WTC11 (cell line): ENCODE results near the gene HDAC5. TPM values are rescaled to one million over a fixed set of nuclear protein-coding genes. Genes with fewer than 3 reads are reported as not detected.

Experiments used
- AFF4 ChIP-seq: sonication (generic); formaldehyde crosslinking; IDR thresholded peaks from 2 replicates; pipeline ENCODE4 v1.8.1; 2023; ENCODE audit warnings: mild to moderate bottlenecking, missing genetic modification reagents, borderline replicate concordance
- CREM ChIP-seq: sonication (generic); formaldehyde crosslinking; IDR thresholded peaks from 2 replicates; pipeline ENCODE4 v1.8.1; 2022; ENCODE audit warnings: mild to moderate bottlenecking, missing genetic modification reagents, moderate library complexity
- FOXJ3 ChIP-seq: sonication (generic); formaldehyde crosslinking; IDR thresholded peaks from 2 replicates; pipeline ENCODE4 v1.9.0; 2021; ENCODE audit warnings: missing genetic modification reagents, mild to moderate bottlenecking, borderline replicate concordance
- GTF2I ChIP-seq: fragments of 250-450 bp; sonication (Bioruptor Pico); conservative IDR thresholded peaks from 2 replicates; pipeline ENCODE4 v1.4.0; 2021; ENCODE audit warnings: mild to moderate bottlenecking
- NFE2L1 ChIP-seq: sonication (generic); formaldehyde crosslinking; IDR thresholded peaks from 2 replicates; pipeline ENCODE4 v1.8.1; 2023; ENCODE audit warnings: missing genetic modification reagents
- OVOL2 ChIP-seq: fragments of 250-450 bp; sonication (Bioruptor Pico); IDR thresholded peaks from 2 replicates; pipeline ENCODE4 v1.9.0; 2021; ENCODE audit warnings: mild to moderate bottlenecking, borderline replicate concordance
- SMAD3 ChIP-seq: sonication (generic); formaldehyde crosslinking; IDR thresholded peaks from 2 replicates; pipeline ENCODE4 v1.8.0; 2022; ENCODE audit warnings: missing genetic modification reagents, mild to moderate bottlenecking, borderline replicate concordance
- USF2 ChIP-seq: sonication (generic); formaldehyde crosslinking; IDR thresholded peaks from 2 replicates; pipeline ENCODE4 v1.8.1; 2023; ENCODE audit warnings: mild to moderate bottlenecking, missing genetic modification reagents, moderate library complexity
- ZNF138 ChIP-seq: sonication (generic); formaldehyde crosslinking; conservative IDR thresholded peaks from 2 replicates; pipeline ENCODE4 v1.8.1; 2022; ENCODE audit warnings: mild to moderate bottlenecking, moderate library complexity, missing genetic modification reagents
- ZNF263 ChIP-seq: sonication (generic); formaldehyde crosslinking; IDR thresholded peaks from 2 replicates; pipeline ENCODE4 v1.8.1; 2022; ENCODE audit warnings: low read depth, mild to moderate bottlenecking, moderate library complexity, missing genetic modification reagents
- ZNF396 ChIP-seq: fragments of 250-450 bp; sonication (Bioruptor Pico); IDR thresholded peaks from 2 replicates; pipeline ENCODE4 v1.8.0; 2021; ENCODE audit warnings: mild to moderate bottlenecking, moderate library complexity, borderline replicate concordance
- ZNF416 ChIP-seq: fragments of 250-450 bp; sonication (Bioruptor Pico); IDR thresholded peaks from 2 replicates; pipeline ENCODE4 v1.9.0; 2021; ENCODE audit warnings: mild to moderate bottlenecking, inconsistent platforms
- total RNA-seq: library from RNA; stranded (reverse); gene quantifications from 3 replicates; pipeline ENCODE4 v1.2.3, GENCODE V29; 2021
- TF ChIP-seq, protein P1 (sequence below): sonication (generic); formaldehyde crosslinking; IDR thresholded peaks from 2 replicates; pipeline ENCODE4 v1.8.1; 2023; ENCODE audit warnings: mild to moderate bottlenecking, missing genetic modification reagents
- TF ChIP-seq, protein P2 (sequence below): fragments of 250-450 bp; sonication (Bioruptor Pico); IDR thresholded peaks from 2 replicates; pipeline ENCODE4 v1.9.0; 2021; ENCODE audit warnings: moderate library complexity, mild to moderate bottlenecking, inconsistent platforms, borderline replicate concordance
- TF ChIP-seq, protein P3 (sequence below): sonication (generic); formaldehyde crosslinking; conservative IDR thresholded peaks from 2 replicates; pipeline ENCODE4 v1.8.1; 2023; ENCODE audit warnings: mild to moderate bottlenecking, low read depth, missing genetic modification reagents, moderate library complexity
- TF ChIP-seq, protein P4 (sequence below): sonication (generic); formaldehyde crosslinking; IDR thresholded peaks from 2 replicates; pipeline ENCODE4 v1.8.0; 2022; ENCODE audit warnings: mild to moderate bottlenecking, missing genetic modification reagents
- TF ChIP-seq, protein P5 (sequence below): sonication (generic); formaldehyde crosslinking; IDR thresholded peaks from 2 replicates; pipeline ENCODE4 v1.8.0; 2022; ENCODE audit warnings: missing genetic modification reagents

The HDAC5 gene
- total RNA-seq, 1 experiment from 2014 or later = 61.6 TPM

DNA sequence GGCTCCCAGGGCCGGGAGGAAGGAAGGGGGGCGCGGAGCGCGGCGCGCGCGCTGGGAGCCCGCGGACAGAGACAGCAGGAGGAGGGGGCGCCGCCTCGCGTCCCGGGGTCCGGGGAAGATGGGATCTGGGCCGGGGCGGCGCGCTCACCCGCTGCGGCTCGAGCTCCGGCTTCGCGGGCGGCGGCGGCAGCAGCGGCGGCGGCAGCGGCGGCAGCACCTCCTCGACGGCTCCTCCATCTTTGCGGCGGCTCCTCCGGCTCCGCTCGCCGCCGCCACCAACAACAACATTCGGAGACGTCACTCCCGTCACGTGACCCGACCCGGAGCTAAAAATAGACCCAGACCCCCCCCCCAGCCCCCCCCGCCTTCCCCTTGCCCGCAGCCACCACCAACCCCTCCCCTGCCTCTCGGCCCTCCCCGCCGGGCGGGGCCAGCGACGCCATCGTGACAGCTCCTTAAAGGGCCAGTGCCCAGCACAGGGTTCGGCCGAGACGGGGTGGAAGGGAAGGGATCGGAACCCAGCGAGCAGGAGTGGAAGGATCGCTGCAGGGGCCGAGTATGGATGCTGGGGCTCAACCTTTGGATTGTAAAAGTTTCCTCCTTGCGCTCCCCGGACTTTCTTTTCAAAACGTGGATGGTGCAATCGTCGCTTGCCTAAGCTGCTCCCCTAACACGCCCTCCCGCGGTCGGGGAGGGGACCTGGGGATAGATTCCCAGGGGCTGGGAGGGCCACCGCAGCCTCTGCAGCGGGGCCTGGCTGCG is at the start of gene HDAC5 (continued):
- TF ChIP-seq, protein P1, sequence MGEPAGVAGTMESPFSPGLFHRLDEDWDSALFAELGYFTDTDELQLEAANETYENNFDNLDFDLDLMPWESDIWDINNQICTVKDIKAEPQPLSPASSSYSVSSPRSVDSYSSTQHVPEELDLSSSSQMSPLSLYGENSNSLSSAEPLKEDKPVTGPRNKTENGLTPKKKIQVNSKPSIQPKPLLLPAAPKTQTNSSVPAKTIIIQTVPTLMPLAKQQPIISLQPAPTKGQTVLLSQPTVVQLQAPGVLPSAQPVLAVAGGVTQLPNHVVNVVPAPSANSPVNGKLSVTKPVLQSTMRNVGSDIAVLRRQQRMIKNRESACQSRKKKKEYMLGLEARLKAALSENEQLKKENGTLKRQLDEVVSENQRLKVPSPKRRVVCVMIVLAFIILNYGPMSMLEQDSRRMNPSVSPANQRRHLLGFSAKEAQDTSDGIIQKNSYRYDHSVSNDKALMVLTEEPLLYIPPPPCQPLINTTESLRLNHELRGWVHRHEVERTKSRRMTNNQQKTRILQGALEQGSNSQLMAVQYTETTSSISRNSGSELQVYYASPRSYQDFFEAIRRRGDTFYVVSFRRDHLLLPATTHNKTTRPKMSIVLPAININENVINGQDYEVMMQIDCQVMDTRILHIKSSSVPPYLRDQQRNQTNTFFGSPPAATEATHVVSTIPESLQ (CRISPR knock-in tag) = no peak
- TF ChIP-seq NFE2L1 (no peak), FOXJ3 (no peak), AFF4 (CRISPR knock-in tag) (no peak), GTF2I (CRISPR knock-in tag) (no peak), OVOL2 (CRISPR knock-in tag) (no peak), USF2 (CRISPR knock-in tag) (peak; percentile 92), ZNF138 (CRISPR knock-in tag) (no peak), ZNF416 (CRISPR knock-in tag) (0 out of 2 replicates have a peak, but pooled peaks have one; percentile 78), SMAD3 (CRISPR knock-in tag) (no peak), ZNF396 (no peak), ZNF263 (CRISPR knock-in tag) (no peak), CREM (CRISPR knock-in tag) (no peak)
- TF ChIP-seq, protein P2, sequence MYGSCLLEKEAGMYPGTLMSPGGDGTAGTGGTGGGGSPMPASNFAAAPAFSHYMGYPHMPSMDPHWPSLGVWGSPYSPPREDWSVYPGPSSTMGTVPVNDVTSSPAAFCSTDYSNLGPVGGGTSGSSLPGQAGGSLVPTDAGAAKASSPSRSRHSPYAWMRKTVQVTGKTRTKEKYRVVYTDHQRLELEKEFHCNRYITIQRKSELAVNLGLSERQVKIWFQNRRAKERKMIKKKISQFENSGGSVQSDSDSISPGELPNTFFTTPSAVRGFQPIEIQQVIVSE (CRISPR knock-in tag) = no peak
- TF ChIP-seq, protein P3, sequence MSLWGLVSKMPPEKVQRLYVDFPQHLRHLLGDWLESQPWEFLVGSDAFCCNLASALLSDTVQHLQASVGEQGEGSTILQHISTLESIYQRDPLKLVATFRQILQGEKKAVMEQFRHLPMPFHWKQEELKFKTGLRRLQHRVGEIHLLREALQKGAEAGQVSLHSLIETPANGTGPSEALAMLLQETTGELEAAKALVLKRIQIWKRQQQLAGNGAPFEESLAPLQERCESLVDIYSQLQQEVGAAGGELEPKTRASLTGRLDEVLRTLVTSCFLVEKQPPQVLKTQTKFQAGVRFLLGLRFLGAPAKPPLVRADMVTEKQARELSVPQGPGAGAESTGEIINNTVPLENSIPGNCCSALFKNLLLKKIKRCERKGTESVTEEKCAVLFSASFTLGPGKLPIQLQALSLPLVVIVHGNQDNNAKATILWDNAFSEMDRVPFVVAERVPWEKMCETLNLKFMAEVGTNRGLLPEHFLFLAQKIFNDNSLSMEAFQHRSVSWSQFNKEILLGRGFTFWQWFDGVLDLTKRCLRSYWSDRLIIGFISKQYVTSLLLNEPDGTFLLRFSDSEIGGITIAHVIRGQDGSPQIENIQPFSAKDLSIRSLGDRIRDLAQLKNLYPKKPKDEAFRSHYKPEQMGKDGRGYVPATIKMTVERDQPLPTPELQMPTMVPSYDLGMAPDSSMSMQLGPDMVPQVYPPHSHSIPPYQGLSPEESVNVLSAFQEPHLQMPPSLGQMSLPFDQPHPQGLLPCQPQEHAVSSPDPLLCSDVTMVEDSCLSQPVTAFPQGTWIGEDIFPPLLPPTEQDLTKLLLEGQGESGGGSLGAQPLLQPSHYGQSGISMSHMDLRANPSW (CRISPR knock-in tag) = no peak
- TF ChIP-seq, protein P4, sequence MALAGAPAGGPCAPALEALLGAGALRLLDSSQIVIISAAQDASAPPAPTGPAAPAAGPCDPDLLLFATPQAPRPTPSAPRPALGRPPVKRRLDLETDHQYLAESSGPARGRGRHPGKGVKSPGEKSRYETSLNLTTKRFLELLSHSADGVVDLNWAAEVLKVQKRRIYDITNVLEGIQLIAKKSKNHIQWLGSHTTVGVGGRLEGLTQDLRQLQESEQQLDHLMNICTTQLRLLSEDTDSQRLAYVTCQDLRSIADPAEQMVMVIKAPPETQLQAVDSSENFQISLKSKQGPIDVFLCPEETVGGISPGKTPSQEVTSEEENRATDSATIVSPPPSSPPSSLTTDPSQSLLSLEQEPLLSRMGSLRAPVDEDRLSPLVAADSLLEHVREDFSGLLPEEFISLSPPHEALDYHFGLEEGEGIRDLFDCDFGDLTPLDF (CRISPR knock-in tag) = no peak
- TF ChIP-seq, protein P5, sequence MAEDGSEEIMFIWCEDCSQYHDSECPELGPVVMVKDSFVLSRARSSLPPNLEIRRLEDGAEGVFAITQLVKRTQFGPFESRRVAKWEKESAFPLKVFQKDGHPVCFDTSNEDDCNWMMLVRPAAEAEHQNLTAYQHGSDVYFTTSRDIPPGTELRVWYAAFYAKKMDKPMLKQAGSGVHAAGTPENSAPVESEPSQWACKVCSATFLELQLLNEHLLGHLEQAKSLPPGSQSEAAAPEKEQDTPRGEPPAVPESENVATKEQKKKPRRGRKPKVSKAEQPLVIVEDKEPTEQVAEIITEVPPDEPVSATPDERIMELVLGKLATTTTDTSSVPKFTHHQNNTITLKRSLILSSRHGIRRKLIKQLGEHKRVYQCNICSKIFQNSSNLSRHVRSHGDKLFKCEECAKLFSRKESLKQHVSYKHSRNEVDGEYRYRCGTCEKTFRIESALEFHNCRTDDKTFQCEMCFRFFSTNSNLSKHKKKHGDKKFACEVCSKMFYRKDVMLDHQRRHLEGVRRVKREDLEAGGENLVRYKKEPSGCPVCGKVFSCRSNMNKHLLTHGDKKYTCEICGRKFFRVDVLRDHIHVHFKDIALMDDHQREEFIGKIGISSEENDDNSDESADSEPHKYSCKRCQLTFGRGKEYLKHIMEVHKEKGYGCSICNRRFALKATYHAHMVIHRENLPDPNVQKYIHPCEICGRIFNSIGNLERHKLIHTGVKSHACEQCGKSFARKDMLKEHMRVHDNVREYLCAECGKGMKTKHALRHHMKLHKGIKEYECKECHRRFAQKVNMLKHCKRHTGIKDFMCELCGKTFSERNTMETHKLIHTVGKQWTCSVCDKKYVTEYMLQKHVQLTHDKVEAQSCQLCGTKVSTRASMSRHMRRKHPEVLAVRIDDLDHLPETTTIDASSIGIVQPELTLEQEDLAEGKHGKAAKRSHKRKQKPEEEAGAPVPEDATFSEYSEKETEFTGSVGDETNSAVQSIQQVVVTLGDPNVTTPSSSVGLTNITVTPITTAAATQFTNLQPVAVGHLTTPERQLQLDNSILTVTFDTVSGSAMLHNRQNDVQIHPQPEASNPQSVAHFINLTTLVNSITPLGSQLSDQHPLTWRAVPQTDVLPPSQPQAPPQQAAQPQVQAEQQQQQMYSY = 0 out of 2 replicates have a peak, but pooled peaks have one; percentile 57
